Activated CD4-positive, alpha-beta T cell treated with anti-CD3 and anti-CD28 coated beads for 36 hours (primary cell): Measurements from ENCODE around the gene GSN. TPM values are rescaled to one million over a fixed set of nuclear protein-coding genes. Genes with fewer than 3 reads are reported as not detected.
"Not testable (repeated sequence)": the region's sequence is repeated elsewhere in the genome, so short reads cannot be mapped to it uniquely, and the experiment has no call there.

ENCODE experiments used
- ATAC-seq: fragments of 200-7000 bp; cut with Tn5 transposase; one replicate; pipeline ENCODE4 v1.10.0; 2021; ENCODE audit warnings: mild to moderate bottlenecking, moderate library complexity
- CTCF ChIA-PET: fragments of 350-600 bp; sonication (Branson Sonifier 250); formaldehyde crosslinking; loops from one replicate; lab custom pipeline; 2021; ENCODE audit warnings: antibody characterized with exemption; lab: Charles Lee
- POLR2A ChIA-PET: fragments of 350-600 bp; sonication (Branson Sonifier 250); formaldehyde crosslinking; loops from one replicate; lab custom pipeline; 2021; ENCODE audit warnings: antibody characterized with exemption, inconsistent platforms; lab: Charles Lee
- DNase-seq: peaks from one replicate; pipeline ENCODE4 v3.0.0-alpha.2; 2020
- H3K27ac Mint-ChIP-seq: one replicate; pipeline ENCODE4 v1.8.0; 2021; ENCODE audit warnings: mixed read lengths
- H3K27me3 Mint-ChIP-seq: one replicate; pipeline ENCODE4 v1.8.0; 2021; ENCODE audit warnings: mixed read lengths
- H3K36me3 Mint-ChIP-seq: one replicate; pipeline ENCODE4 v1.8.0; 2021; ENCODE audit warnings: low read depth, mixed read lengths
- H3K4me1 Mint-ChIP-seq: one replicate; pipeline ENCODE4 v1.8.0; 2021; ENCODE audit warnings: mixed read lengths
- H3K4me3 Mint-ChIP-seq: one replicate; pipeline ENCODE4 v1.8.0; 2021; ENCODE audit warnings: mild to moderate bottlenecking, moderate library complexity, mixed read lengths
- H3K9me3 Mint-ChIP-seq: one replicate; pipeline ENCODE4 v1.8.0; 2021; ENCODE audit warnings: low read depth, mixed read lengths
- intact Hi-C, 2 experiments: fragments of 100-400 bp; cut with DNase I in 1 of 2; cut with micrococcal nuclease in 1 of 2; formaldehyde crosslinking; loops; one replicate each; pipeline versions ENCODE4 v1.14.2 to v1.15.1; 2022 to 2024; cut with DNase I, micrococcal nuclease
- total RNA-seq, 2 experiments: library from RNA; stranded (reverse); gene quantifications; one replicate each; pipeline ENCODE4 v1.2.3, GENCODE V29; 2021

The GSN gene
- total RNA-seq, 2 experiments from 2014 or later, result 1.7 to 1.9 TPM

GRCh38 chr9:121291536-121291935, 23.6 kb downstream of the GSN start:
- intact Hi-C loops, H3K4me3 Mint-ChIP-seq, DNase-seq, H3K36me3 Mint-ChIP-seq, POLR2A ChIA-PET, H3K27ac Mint-ChIP-seq, H3K9me3 Mint-ChIP-seq, H3K27me3 Mint-ChIP-seq, ATAC-seq: not testable (repeated sequence)
- CTCF ChIA-PET, result interaction anchor here (0.6 to 0.9 kb wide), 2 partner anchors 12 to 29 kb away, joined by 3 read pairs; no protein-coding TSS in a partner anchor
- peaks cover 14% of the 10 kb centered on the region for H3K4me1 Mint-ChIP-seq

- intact Hi-C loops, result no loop called here
- POLR2A ChIA-PET, result no interaction called here
Measured at GRCh38 chr9:121292051-121292450, 24.1 kb downstream of the GSN start.

GRCh38 chr9:121292801-121293241, 24.9 kb downstream of the GSN start:
- ATAC-seq, result no peak
- no peaks in the 10 kb centered on the region for H3K27me3 Mint-ChIP-seq
- ChIA-PET POLR2A (interaction anchor here (0.6 kb wide), 1 partner anchor 356 kb away, joined by 5 read pairs; no protein-coding TSS in a partner anchor), CTCF (interaction anchor here (1.5 kb wide), 1 partner anchor 14 kb away, joined by 4 read pairs; no protein-coding TSS in a partner anchor)
- peaks cover 4% of the 10 kb centered on the region for H3K4me1 Mint-ChIP-seq
- intact Hi-C loops, result no loop called here
- H3K9me3 Mint-ChIP-seq, result no peaks in the 10 kb centered on the region
- no peak overlapping the region for H3K4me3 Mint-ChIP-seq
- no peak for DNase-seq
- H3K27ac Mint-ChIP-seq, result no peak overlapping the region
- no peaks in the 10 kb centered on the region for H3K36me3 Mint-ChIP-seq

More at GRCh38 chr9:121292051-121292450, 24.1 kb downstream of the GSN start:
- no peak for DNase-seq
- H3K4me3 Mint-ChIP-seq, result no peak overlapping the region
- H3K36me3 Mint-ChIP-seq, result no peaks in the 10 kb centered on the region
- H3K27ac Mint-ChIP-seq, result no peak overlapping the region
- no peaks in the 10 kb centered on the region for H3K27me3 Mint-ChIP-seq
- H3K4me1 Mint-ChIP-seq, result peaks cover 9% of the 10 kb centered on the region
- CTCF ChIA-PET, result interaction anchor here (0.6 to 0.9 kb wide), 2 partner anchors 13 to 28 kb away, joined by 3 read pairs; no protein-coding TSS in a partner anchor
- no peak for ATAC-seq
- no peaks in the 10 kb centered on the region for H3K9me3 Mint-ChIP-seq

GRCh38 chr9:121294151-121294743, 26.3 kb downstream of the GSN start:
- peaks cover 6% of the 10 kb centered on the region for H3K27me3 Mint-ChIP-seq
- intact Hi-C loops, result no loop called here
- H3K9me3 Mint-ChIP-seq, result no peaks in the 10 kb centered on the region
- no peaks in the 10 kb centered on the region for H3K36me3 Mint-ChIP-seq
- DNase-seq (no peak), ATAC-seq (no peak)
- no peak overlapping the region for H3K27ac Mint-ChIP-seq
- peaks cover 3% of the 10 kb centered on the region for H3K4me1 Mint-ChIP-seq
- ChIA-PET POLR2A (no interaction called here), CTCF (interaction anchor here (0.6 to 1.5 kb wide), 3 partner anchors 16 to 325 kb away, joined by 3 to 4 read pairs (median 3); no protein-coding TSS in a partner anchor)
- H3K4me3 Mint-ChIP-seq, result no peak overlapping the region

- no peak overlapping the region for H3K4me3 Mint-ChIP-seq
- no peak for ATAC-seq
- peaks cover 7% of the 10 kb centered on the region for H3K4me1 Mint-ChIP-seq
Measured at GRCh38 chr9:121294866-121295661, 27.1 kb downstream of the GSN start.

GRCh38 chr9:121295662-121296191, 27.8 kb downstream of the GSN start:
- no peak for DNase-seq
- ChIA-PET CTCF (interaction anchor here (0.7 kb wide), 1 partner anchor 15 kb away, joined by 3 read pairs; no protein-coding TSS in a partner anchor), POLR2A (no interaction called here)
- H3K9me3 Mint-ChIP-seq, result no peaks in the 10 kb centered on the region
- H3K27me3 Mint-ChIP-seq, result peaks cover 15% of the 10 kb centered on the region
- H3K36me3 Mint-ChIP-seq, result no peaks in the 10 kb centered on the region
- H3K27ac Mint-ChIP-seq, result no peak overlapping the region
- intact Hi-C loops, result no loop called here
- peaks cover 12% of the 10 kb centered on the region for H3K4me1 Mint-ChIP-seq
- no peak overlapping the region for H3K4me3 Mint-ChIP-seq
- ATAC-seq, result no peak

More at GRCh38 chr9:121294866-121295661, 27.1 kb downstream of the GSN start:
- Mint-ChIP-seq H3K27ac (no peak overlapping the region), H3K27me3 (peaks cover 8% of the 10 kb centered on the region), H3K36me3 (no peaks in the 10 kb centered on the region), H3K9me3 (no peaks in the 10 kb centered on the region)
- intact Hi-C loops, result no loop called here
- DNase-seq, result no peak
- CTCF ChIA-PET, result no interaction called here
- POLR2A ChIA-PET, result no interaction called here

GRCh38 chr9:121296213-121297127, 28.5 kb downstream of the GSN start:
- ChIA-PET CTCF (interaction anchor here (0.7 kb wide), 1 partner anchor 16 kb away, joined by 3 read pairs; no protein-coding TSS in a partner anchor), POLR2A (no interaction called here)
- DNase-seq, result no peak
- no peak overlapping the region for H3K27ac Mint-ChIP-seq
- H3K36me3 Mint-ChIP-seq, result no peaks in the 10 kb centered on the region
- no peaks in the 10 kb centered on the region for H3K9me3 Mint-ChIP-seq
- H3K27me3 Mint-ChIP-seq, result peaks cover 15% of the 10 kb centered on the region
- intact Hi-C loops, result no loop called here
- ATAC-seq, result no peak
- peaks cover 12% of the 10 kb centered on the region for H3K4me1 Mint-ChIP-seq
- H3K4me3 Mint-ChIP-seq, result no peak overlapping the region

- no peak overlapping the region for H3K27ac Mint-ChIP-seq
- no peak for DNase-seq
- no peaks in the 10 kb centered on the region for H3K9me3 Mint-ChIP-seq
- POLR2A ChIA-PET, result no interaction called here
- H3K27me3 Mint-ChIP-seq, result peaks cover 15% of the 10 kb centered on the region
- intact Hi-C loops, result no loop called here
- CTCF ChIA-PET, result interaction anchor here (0.6 kb wide), 1 partner anchor 34 kb away, joined by 3 read pairs; no protein-coding TSS in a partner anchor
- ATAC-seq, result no peak
- H3K4me1 Mint-ChIP-seq, result peaks cover 12% of the 10 kb centered on the region
- no peaks in the 10 kb centered on the region for H3K36me3 Mint-ChIP-seq
- H3K4me3 Mint-ChIP-seq, result no peak overlapping the region
Measured at GRCh38 chr9:121297389-121297788, 29.4 kb downstream of the GSN start.

- no peak for ATAC-seq
- intact Hi-C loops, result no loop called here
Measured at GRCh38 chr9:121298016-121298538, 30.1 kb downstream of the GSN start.

GRCh38 chr9:121298689-121299466, 30.9 kb downstream of the GSN start:
- peaks cover 12% of the 10 kb centered on the region for H3K4me1 Mint-ChIP-seq
- peak overlapping the region; percentile 47 for H3K4me3 Mint-ChIP-seq
- no peaks in the 10 kb centered on the region for H3K36me3 Mint-ChIP-seq
- no peak for DNase-seq
- no peak overlapping the region for H3K27ac Mint-ChIP-seq
- no peaks in the 10 kb centered on the region for H3K9me3 Mint-ChIP-seq
- ChIA-PET CTCF (interaction anchor here (0.6 to 1.2 kb wide), 5 partner anchors 7 to 30 kb away, joined by 3 to 9 read pairs (median 3); no protein-coding TSS in a partner anchor), POLR2A (no interaction called here)
- peak; percentile 9 for ATAC-seq
- H3K27me3 Mint-ChIP-seq, result peaks cover 15% of the 10 kb centered on the region
- intact Hi-C loops, result no loop called here

More at GRCh38 chr9:121298016-121298538, 30.1 kb downstream of the GSN start:
- Mint-ChIP-seq H3K4me3 (no peak overlapping the region), H3K9me3 (no peaks in the 10 kb centered on the region), H3K27ac (no peak overlapping the region), H3K4me1 (peaks cover 12% of the 10 kb centered on the region), H3K27me3 (peaks cover 15% of the 10 kb centered on the region), H3K36me3 (no peaks in the 10 kb centered on the region)
- ChIA-PET CTCF (interaction anchor here (0.6 to 1.0 kb wide), 4 partner anchors 8 to 35 kb away, joined by 3 to 9 read pairs (median 3); no protein-coding TSS in a partner anchor), POLR2A (no interaction called here)
- DNase-seq, result no peak
